Measurements from ENCODE around the gene CDK5.
"Not testable (repeated sequence)": the region's sequence is repeated elsewhere in the genome, so short reads cannot be mapped to it uniquely, and the experiment has no call there.

Gene CDK5

DNA sequence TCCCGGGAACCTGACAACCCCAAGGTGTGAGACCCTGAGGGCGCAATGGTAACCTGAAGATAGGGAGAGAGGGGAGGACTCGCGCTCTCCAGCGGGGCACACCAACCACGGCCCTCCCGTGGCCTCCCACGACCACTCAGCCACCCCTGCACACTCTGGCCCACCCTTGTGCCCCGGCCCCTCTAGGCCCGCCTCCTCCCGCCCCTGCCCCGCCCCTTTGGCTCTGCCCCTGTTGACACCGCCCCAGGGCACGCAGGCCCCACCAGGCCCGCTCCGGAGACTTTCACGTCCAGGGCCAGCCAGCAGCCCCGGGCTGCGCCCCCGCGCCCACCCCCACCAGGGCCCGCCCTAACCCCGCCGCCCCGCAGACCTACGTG lies 44.4 kb downstream of the CDK5 start:
- no peak for DNase-seq

DNA sequence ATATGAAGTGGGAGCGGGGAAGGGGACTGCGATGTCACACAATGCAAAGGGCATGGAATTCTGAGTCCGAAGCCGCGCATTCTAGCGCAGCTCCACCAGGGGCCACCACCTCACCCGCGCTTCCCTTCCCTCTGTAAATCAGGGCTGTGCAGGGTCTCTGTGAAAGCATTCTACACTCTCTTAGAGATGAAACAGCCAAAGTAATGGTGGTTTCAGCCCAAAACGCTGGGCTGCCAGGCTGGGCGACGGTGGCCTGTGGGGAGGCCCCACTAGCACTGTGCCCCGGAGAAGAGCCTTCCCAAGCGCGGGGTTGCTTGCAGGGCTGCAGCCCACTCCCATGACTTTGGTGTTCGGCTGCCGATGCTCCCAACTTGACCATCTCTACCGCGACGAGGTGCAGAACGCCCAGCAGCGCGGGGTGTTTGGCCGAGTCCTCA lies 44.8 kb downstream of the CDK5 start:
- DNase-seq, result no peak

DNA sequence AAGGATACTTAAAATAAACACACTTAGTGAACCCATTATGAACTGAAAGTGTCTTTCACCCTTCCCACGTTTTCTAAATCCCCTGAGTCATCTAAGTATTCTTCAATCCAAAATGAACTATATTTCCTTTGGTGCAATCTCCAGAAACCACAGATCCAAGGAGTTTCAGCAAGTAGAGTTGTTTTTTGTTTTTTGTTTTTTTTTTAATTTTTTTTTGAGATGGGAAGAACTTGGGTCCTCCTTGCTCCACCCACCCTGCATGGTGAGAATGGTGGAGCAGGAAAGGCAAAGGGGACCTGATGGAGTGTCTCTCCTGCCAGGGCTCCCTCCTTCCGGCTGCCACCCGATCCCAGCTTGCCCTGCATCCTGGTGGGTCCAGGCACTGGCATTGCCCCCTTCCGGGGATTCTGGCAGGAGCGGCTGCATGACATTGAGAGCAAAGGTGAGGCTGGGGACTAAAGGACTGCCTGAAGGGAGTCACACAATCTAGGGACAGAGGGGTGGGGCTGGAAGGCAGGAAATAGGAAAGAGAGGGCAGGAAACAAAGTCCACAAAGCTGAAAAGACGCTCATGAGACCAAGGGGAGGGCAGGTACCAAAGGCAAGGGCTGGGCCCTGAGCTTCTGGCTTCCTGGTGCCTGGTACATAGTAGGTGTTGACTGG lies 45.5 kb downstream of the CDK5 start:
- no peak for DNase-seq

DNA sequence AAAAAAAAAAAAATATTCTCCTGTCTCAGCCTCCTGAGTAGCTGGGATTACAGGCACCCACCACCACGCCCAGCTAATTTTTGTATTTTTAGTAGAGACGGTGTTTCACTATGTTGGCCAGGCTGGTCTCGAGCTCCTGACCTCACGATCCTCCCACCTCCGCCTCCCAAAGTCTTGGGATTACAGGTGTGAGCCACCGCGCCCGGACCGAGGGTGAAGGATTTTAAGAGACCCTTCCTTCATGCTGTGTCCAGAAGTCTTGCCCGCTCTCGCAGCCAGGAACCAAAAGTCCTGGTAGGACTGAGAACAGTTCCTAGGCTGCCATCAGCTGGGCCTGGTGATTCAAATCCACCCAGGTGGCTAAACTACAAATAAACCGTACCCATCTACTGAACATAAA lies 46.1 kb downstream of the CDK5 start:
- DNase-seq, result not testable (repeated sequence)

DNA sequence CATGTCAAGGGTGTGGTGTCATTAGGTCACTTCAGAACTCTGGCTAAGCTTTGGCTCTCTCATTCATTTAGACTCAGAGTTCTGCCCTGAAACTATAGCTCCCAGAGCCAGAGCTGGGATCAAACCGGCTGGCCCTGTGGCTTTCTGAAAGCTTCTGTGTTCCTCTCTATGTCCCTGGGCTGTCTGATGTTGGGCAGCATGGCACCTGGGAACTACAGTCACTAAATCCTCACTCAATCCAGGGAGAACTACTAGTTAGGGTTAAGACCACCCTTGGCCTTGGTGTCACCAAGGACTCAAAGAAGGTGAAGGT lies 46.6 kb downstream of the CDK5 start:
- DNase-seq, result no peak

DNA sequence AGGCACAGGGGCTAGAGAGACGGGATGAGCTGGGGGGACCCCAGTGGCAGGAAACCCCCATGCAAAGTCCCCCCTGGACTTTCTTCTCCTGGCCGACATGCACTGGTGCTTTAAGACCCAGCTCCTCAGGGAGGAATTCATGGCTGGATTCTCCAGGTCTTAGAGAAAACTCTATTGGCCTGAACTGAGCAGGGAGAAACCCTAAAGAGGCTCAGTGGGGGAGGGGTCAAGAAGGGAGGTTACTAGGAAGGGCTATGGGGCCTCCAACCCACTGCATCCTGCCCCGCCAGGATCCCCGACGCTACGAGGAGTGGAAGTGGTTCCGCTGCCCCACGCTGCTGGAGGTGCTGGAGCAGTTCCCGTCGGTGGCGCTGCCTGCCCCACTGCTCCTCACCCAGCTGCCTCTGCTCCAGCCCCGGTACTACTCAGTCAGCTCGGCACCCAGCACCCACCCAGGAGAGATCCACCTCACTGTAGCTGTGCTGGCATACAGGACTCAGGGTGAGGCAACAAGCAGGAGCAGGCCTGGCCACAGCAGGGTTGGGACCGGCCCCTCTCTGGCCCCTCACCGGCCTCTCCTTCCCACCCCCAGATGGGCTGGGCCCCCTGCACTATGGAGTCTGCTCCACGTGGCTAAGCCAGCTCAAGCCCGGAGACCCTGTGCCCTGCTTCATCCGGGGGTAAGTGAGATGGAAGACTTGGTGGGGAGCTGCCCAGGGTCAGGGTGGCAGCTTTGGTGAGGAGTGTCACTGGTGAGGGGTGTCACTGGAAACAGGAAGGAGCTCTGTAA lies 47.2 kb downstream of the CDK5 start:
- no peak for DNase-seq

DNA sequence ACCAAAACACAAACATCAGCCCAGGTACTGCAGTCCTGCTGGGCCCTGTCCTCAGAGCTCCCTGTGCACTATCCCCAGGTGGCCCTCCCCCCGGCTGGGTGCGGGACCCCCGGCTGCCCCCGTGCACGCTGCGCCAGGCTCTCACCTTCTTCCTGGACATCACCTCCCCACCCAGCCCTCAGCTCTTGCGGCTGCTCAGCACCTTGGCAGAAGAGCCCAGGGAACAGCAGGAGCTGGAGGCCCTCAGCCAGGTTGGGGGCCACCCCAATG lies 47.7 kb downstream of the CDK5 start:
- no peak for DNase-seq

DNA sequence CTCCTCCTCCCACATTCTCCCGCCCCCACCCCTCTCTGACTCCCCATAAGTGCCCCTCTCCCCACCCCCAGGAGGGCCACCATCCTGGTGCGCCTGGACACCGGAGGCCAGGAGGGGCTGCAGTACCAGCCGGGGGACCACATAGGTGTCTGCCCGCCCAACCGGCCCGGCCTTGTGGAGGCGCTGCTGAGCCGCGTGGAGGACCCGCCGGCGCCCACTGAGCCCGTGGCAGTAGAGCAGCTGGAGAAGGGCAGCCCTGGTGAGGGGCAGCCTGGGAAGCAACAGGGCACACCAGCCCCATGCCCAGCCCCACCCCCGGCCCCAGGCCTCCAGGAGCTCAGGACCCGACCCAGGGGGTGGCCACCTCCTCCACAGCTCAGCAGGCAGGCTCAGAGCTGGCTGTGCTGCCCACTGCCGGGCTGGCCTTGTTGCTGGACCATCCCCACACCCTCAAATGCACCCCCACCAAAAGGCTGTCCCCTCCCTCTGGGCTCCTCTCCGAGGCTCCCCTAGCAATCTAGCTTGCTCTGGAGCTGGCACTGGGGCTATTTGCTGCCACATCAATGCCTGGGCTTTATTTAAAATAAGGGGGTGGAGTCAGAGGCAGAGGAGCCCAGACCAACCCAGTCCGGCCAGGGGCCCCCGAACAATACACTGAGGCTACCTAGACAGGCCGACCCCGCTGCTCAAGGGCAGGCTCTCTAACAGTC lies 48.2 kb downstream of the CDK5 start:
- DNase-seq, result no peak

DNA sequence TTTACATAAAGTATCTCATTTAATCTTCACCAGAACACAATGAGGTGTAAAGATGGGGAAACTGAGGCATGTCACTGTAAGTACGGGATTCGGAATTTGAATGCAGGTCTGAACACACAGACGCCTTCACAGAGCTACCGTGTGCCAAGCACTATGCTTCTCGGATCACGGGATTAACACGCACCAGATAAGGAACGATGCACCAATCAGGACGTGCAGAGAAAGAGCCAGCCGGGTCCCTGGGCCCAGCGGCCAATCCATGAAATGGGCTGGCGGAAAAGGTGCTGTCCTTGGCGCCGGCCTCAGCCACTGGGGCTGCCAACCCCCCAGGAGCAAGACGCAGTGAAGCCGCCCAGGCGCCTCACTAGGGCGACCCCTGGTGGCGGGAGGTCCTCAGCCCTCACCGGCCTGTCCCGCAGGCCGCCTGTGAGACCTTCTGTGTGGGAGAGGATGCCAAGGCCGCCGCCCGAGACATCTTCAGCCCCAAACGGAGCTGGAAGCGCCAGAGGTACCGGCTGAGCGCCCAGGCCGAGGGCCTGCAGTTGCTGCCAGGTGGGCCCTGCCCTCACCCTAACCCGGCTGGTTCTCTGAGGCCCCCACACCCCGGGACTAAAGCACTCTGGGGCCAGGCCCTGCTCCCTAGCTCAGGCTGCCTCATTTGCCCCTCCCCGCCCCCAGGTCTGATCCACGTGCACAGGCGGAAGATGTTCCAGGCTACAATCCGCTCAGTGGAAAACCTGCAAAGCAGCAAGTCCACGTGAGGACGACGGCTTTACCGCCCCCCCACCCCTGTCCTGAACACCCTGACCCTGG lies 49.0 kb downstream of the CDK5 start:
- no peak for DNase-seq

DNA sequence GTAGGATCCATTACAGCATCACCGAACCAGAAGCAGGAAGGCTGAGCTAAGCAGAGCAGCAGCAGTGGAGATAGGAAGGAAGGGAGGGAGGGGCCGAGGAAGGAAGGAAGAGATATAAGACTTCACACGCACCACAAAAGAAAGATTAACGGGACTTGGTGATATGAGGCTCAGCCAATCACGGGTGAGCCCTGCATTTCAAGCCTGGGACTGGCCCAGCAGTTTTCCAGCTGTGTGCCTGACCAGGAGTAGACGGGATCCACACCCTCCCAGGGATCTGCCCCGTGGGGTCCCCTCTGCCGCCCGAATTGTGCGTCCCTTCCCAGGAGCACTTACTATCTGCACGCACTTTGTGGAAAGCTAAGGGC lies 49.6 kb downstream of the CDK5 start:
- DNase-seq, result no peak

DNA sequence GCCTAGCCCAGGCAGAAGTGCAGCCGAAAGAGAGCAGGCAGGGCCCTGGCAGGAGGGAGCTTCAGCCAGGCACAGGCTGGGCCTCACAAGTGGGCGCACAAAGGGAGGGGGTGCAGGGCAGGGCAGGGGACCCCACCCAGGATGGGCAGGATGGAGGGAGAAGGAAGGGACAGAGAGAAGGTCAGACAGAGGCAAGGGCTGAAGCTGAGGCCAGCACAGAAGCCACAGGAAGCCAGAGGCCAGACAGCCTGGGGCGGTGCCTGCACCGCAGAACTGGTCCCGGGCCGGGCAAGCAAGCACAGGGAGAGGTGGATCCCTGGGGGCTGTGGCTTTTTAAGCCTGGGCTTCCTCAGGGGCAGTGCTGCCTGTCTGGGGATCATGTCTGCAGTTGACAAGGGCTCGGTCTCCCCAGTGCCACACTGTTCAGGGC lies 50.2 kb downstream of the CDK5 start:
- no peak for DNase-seq

DNA sequence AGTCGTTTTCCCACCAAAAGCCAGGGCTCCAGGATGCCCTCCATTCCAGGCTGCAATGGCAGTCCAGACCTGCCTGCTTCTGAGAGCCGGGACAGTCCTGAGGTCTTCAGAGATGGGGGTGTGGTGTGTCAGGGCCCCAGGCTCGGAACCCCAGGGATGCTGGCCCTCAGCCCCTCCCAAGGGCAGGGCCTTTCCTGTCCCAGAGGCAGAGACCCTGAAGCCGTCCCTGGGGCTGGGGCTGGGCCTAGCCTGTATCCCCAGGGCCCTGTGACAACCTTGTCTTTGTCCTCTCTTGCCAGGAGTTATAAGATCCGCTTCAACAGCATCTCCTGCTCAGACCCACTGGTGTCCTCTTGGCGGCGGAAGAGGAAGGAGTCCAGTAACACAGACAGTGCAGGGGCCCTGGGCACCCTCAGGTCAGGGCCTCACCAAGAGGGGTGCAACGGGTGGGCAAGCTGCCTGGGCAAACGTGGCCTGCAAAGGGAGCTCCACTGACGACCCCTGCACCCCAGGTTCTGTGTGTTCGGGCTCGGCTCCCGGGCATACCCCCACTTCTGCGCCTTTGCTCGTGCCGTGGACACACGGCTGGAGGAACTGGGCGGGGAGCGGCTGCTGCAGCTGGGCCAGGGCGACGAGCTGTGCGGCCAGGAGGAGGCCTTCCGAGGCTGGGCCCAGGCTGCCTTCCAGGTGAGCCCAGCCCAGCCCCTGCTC lies 51.0 kb downstream of the CDK5 start:
- no peak for DNase-seq

DNA sequence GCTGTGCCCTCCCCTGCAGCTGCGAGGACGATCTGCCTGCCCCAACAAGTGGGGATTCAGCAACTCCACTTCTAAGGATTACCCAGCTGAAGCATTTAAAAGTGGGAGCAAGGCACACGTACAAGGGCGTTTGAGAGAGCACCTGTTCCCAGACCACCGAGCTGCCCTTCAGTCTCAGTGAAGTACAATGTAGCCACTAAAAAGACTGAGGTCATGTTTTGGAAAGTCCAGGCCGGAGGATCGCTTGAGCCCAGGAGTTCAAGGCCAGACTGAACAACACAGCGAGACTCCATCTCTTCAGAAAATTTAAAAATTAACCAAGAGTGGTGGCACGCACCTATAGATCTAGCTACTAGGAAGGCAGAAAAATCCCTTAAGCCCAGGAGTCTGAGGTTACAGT lies 52.1 kb downstream of the CDK5 start:
- DNase-seq, result no peak
